ENCODE results near the gene GPR45. TPM values are rescaled to one million over a fixed set of nuclear protein-coding genes. Genes with fewer than 3 reads are reported as not detected.

Gene GPR45
- total RNA-seq (2014; rRNA removed; shearing (Covaris generic); ENCODE audit: low replicate concordance), result not detected in 2 replicates

- Histone ChIP-seq H2AFZ (ENCODE audit: low read length) (no peak within 1 kb of the TSS), H3K9ac (ENCODE audit: low read length) (no peak within 1 kb of the TSS), H3K9me2 (replicated peaks; ENCODE audit: insufficient read depth, low read length) (no peaks in the 10 kb centered on the region), H3K36me3 (ENCODE audit: insufficient read depth, low read length) (no peaks in the 10 kb centered on the region), H4K20me1 (ENCODE audit: insufficient read depth, low read depth, low read length) (peaks cover 5% of the 10 kb centered on the region; the same call in 1 of the 2 replicates), H3K4me1 (ENCODE audit: low read length) (no peaks in the 10 kb centered on the region; the same call in 1 of the 2 replicates), H3K4me2 (ENCODE audit: low read depth, low read length, poor library complexity, severe bottlenecking) (no peak within 1 kb of the TSS), H3K9me3 (ENCODE audit: low read length) (no peaks in the 10 kb centered on the region), H3K27ac (ENCODE audit: low read length) (no peak within 1 kb of the TSS), H3K4me3 (ENCODE audit: low read length) (no peak within 1 kb of the TSS), H3K79me2 (ENCODE audit: low read length) (no peaks in the 10 kb centered on the region), H3K27me3 (ENCODE audit: low read length) (no peaks in the 10 kb centered on the region)
- no peak for DNase-seq
These were observed at the start of gene GPR45 for GRCh38 chr2:105241443-105241842. Gene GPR45, plus strand, starts transcription at chr2:105241743. Its CDS starts 116 bp downstream, at chr2:105241859.

- H4K20me1 ChIP-seq (ENCODE audit: insufficient read depth, low read depth, low read length), result no peaks in the 10 kb centered on the region
- no peaks in the 10 kb centered on the region for H3K4me1 ChIP-seq (ENCODE audit: low read length)
- H3K9me3 ChIP-seq (ENCODE audit: low read length), result no peaks in the 10 kb centered on the region
- no peaks in the 10 kb centered on the region for H3K79me2 ChIP-seq (ENCODE audit: low read length)
- no peak overlapping the region for H3K4me3 ChIP-seq (ENCODE audit: low read length)
- H2AFZ ChIP-seq (ENCODE audit: low read length), result no peak overlapping the region
- H3K9me2 ChIP-seq (replicated peaks; ENCODE audit: insufficient read depth, low read length), result no peaks in the 10 kb centered on the region
- H3K27ac ChIP-seq (ENCODE audit: low read length), result no peak overlapping the region
- no peak overlapping the region for H3K9ac ChIP-seq (ENCODE audit: low read length)
- H3K4me2 ChIP-seq (ENCODE audit: low read depth, low read length, poor library complexity, severe bottlenecking), result no peak overlapping the region
- no peaks in the 10 kb centered on the region for H3K27me3 ChIP-seq (ENCODE audit: low read length)
- no peaks in the 10 kb centered on the region for H3K36me3 ChIP-seq (ENCODE audit: insufficient read depth, low read length)
- DNase-seq, result no peak
These were observed 47.4 kb upstream of the GPR45 start for GRCh38 chr2:105194022-105194675.

GRCh38 chr2:105196651-105197050 lies 44.9 kb upstream of the GPR45 start:
- Histone ChIP-seq H3K9me2 (replicated peaks; ENCODE audit: insufficient read depth, low read length) (no peaks in the 10 kb centered on the region), H2AFZ (ENCODE audit: low read length) (no peak overlapping the region), H4K20me1 (ENCODE audit: insufficient read depth, low read depth, low read length) (no peaks in the 10 kb centered on the region), H3K27me3 (ENCODE audit: low read length) (no peaks in the 10 kb centered on the region), H3K4me2 (ENCODE audit: low read depth, low read length, poor library complexity, severe bottlenecking) (no peak overlapping the region), H3K9me3 (ENCODE audit: low read length) (no peaks in the 10 kb centered on the region), H3K27ac (ENCODE audit: low read length) (no peak overlapping the region), H3K4me3 (ENCODE audit: low read length) (no peak overlapping the region), H3K79me2 (ENCODE audit: low read length) (no peaks in the 10 kb centered on the region), H3K9ac (ENCODE audit: low read length) (no peak overlapping the region), H3K36me3 (ENCODE audit: insufficient read depth, low read length) (no peaks in the 10 kb centered on the region), H3K4me1 (ENCODE audit: low read length) (no peaks in the 10 kb centered on the region)
- no peak for DNase-seq

GRCh38 chr2:105215586-105216192 lies 25.9 kb upstream of the GPR45 start:
- Histone ChIP-seq H2AFZ (ENCODE audit: low read length) (no peak overlapping the region), H3K4me2 (ENCODE audit: low read depth, low read length, poor library complexity, severe bottlenecking) (no peak overlapping the region), H4K20me1 (ENCODE audit: insufficient read depth, low read depth, low read length) (no peaks in the 10 kb centered on the region), H3K36me3 (ENCODE audit: insufficient read depth, low read length) (no peaks in the 10 kb centered on the region), H3K27ac (ENCODE audit: low read length) (no peak overlapping the region), H3K9me3 (ENCODE audit: low read length) (no peaks in the 10 kb centered on the region), H3K9ac (ENCODE audit: low read length) (no peak overlapping the region), H3K79me2 (ENCODE audit: low read length) (no peaks in the 10 kb centered on the region), H3K4me1 (ENCODE audit: low read length) (no peaks in the 10 kb centered on the region), H3K9me2 (replicated peaks; ENCODE audit: insufficient read depth, low read length) (no peaks in the 10 kb centered on the region), H3K27me3 (ENCODE audit: low read length) (no peaks in the 10 kb centered on the region), H3K4me3 (ENCODE audit: low read length) (no peak overlapping the region)
- no peak for DNase-seq

- H3K9me2 ChIP-seq (replicated peaks; ENCODE audit: insufficient read depth, low read length), result no peaks in the 10 kb centered on the region
- no peaks in the 10 kb centered on the region for H4K20me1 ChIP-seq (ENCODE audit: insufficient read depth, low read depth, low read length)
- no peaks in the 10 kb centered on the region for H3K9me3 ChIP-seq (ENCODE audit: low read length)
- H3K4me3 ChIP-seq (ENCODE audit: low read length), result no peak overlapping the region
- H3K9ac ChIP-seq (ENCODE audit: low read length), result no peak overlapping the region
- H3K4me2 ChIP-seq (ENCODE audit: low read depth, low read length, poor library complexity, severe bottlenecking), result no peak overlapping the region
- H2AFZ ChIP-seq (ENCODE audit: low read length), result no peak overlapping the region
- no peak overlapping the region for H3K27ac ChIP-seq (ENCODE audit: low read length)
- DNase-seq, result no peak
- no peaks in the 10 kb centered on the region for H3K4me1 ChIP-seq (ENCODE audit: low read length)
- no peaks in the 10 kb centered on the region for H3K36me3 ChIP-seq (ENCODE audit: insufficient read depth, low read length)
- H3K79me2 ChIP-seq (ENCODE audit: low read length), result no peaks in the 10 kb centered on the region
- H3K27me3 ChIP-seq (ENCODE audit: low read length), result no peaks in the 10 kb centered on the region
These were observed 20.9 kb upstream of the GPR45 start for GRCh38 chr2:105220604-105221003.

- no peak overlapping the region for H3K9ac ChIP-seq (ENCODE audit: low read length)
- DNase-seq, result no peak
- H3K4me3 ChIP-seq (ENCODE audit: low read length), result no peak overlapping the region
- H3K79me2 ChIP-seq (ENCODE audit: low read length), result no peaks in the 10 kb centered on the region
- no peak overlapping the region for H3K4me2 ChIP-seq (ENCODE audit: low read depth, low read length, poor library complexity, severe bottlenecking)
- no peaks in the 10 kb centered on the region for H3K4me1 ChIP-seq (ENCODE audit: low read length)
- H3K9me3 ChIP-seq (ENCODE audit: low read length), result no peaks in the 10 kb centered on the region
- no peaks in the 10 kb centered on the region for H3K9me2 ChIP-seq (replicated peaks; ENCODE audit: insufficient read depth, low read length)
- no peaks in the 10 kb centered on the region for H3K36me3 ChIP-seq (ENCODE audit: insufficient read depth, low read length)
- no peak overlapping the region for H3K27ac ChIP-seq (ENCODE audit: low read length)
- H2AFZ ChIP-seq (ENCODE audit: low read length), result no peak overlapping the region
- H4K20me1 ChIP-seq (ENCODE audit: insufficient read depth, low read depth, low read length), result no peaks in the 10 kb centered on the region
- no peaks in the 10 kb centered on the region for H3K27me3 ChIP-seq (ENCODE audit: low read length)
These were observed 17.1 kb upstream of the GPR45 start for GRCh38 chr2:105224444-105224843.

GRCh38 chr2:105231232-105231619 lies 10.3 kb upstream of the GPR45 start:
- H3K27me3 ChIP-seq (ENCODE audit: low read length), result no peaks in the 10 kb centered on the region

GRCh38 chr2:105235388-105236059 lies 6.0 kb upstream of the GPR45 start:
- H3K9me2 ChIP-seq (replicated peaks; ENCODE audit: insufficient read depth, low read length), result no peaks in the 10 kb centered on the region
- H3K27me3 ChIP-seq (ENCODE audit: low read length), result no peaks in the 10 kb centered on the region
- no peaks in the 10 kb centered on the region for H3K79me2 ChIP-seq (ENCODE audit: low read length)
- no peaks in the 10 kb centered on the region; the same call in 1 of the 2 replicates for H3K4me1 ChIP-seq (ENCODE audit: low read length)
- no peaks in the 10 kb centered on the region for H3K36me3 ChIP-seq (ENCODE audit: insufficient read depth, low read length)
- H3K4me3 ChIP-seq (ENCODE audit: low read length), result no peak overlapping the region
- H3K9ac ChIP-seq (ENCODE audit: low read length), result no peak overlapping the region
- no peaks in the 10 kb centered on the region for H3K9me3 ChIP-seq (ENCODE audit: low read length)
- H3K27ac ChIP-seq (ENCODE audit: low read length), result no peak overlapping the region
- DNase-seq, result peak; percentile 87
- no peak overlapping the region for H2AFZ ChIP-seq (ENCODE audit: low read length)
- H3K4me2 ChIP-seq (ENCODE audit: low read depth, low read length, poor library complexity, severe bottlenecking), result no peak overlapping the region
- no peaks in the 10 kb centered on the region for H4K20me1 ChIP-seq (ENCODE audit: insufficient read depth, low read depth, low read length)

More at GRCh38 chr2:105231232-105231619, 10.3 kb upstream of the GPR45 start:
- Histone ChIP-seq H4K20me1 (ENCODE audit: insufficient read depth, low read depth, low read length) (no peaks in the 10 kb centered on the region), H3K9me2 (replicated peaks; ENCODE audit: insufficient read depth, low read length) (no peaks in the 10 kb centered on the region), H2AFZ (ENCODE audit: low read length) (no peak overlapping the region), H3K9me3 (ENCODE audit: low read length) (no peaks in the 10 kb centered on the region), H3K9ac (ENCODE audit: low read length) (no peak overlapping the region), H3K4me3 (ENCODE audit: low read length) (no peak overlapping the region), H3K4me1 (ENCODE audit: low read length) (no peaks in the 10 kb centered on the region; the same call in 1 of the 2 replicates), H3K36me3 (ENCODE audit: insufficient read depth, low read length) (no peaks in the 10 kb centered on the region), H3K4me2 (ENCODE audit: low read depth, low read length, poor library complexity, severe bottlenecking) (no peak overlapping the region), H3K79me2 (ENCODE audit: low read length) (no peaks in the 10 kb centered on the region), H3K27ac (ENCODE audit: low read length) (no peak overlapping the region)
- no peak for DNase-seq
